ENCODE data around the gene UBE2B.
A peak's percentile ranks its signal among the peaks of the same experiment; 100 is the strongest.
"Not testable (repeated sequence)": the region's sequence is repeated elsewhere in the genome, so short reads cannot be mapped to it uniquely, and the experiment has no call there.

Gene UBE2B

GRCh38 chr5:134417707-134418106 is 46.3 kb downstream of the UBE2B start:
- H3K36me3 ChIP-seq (ENCODE audit: control insufficient read depth in 2 of 2, insufficient read depth in 1 of 2, low read length in 2 of 2) = no peaks in the 10 kb centered on the region
- H3K4me1 ChIP-seq (ENCODE audit: control insufficient read depth, insufficient read depth, low read length) = no peaks in the 10 kb centered on the region
- TF ChIP-seq ZNF555 (tag by site-specific recombination; conservative IDR thresholded peaks at IDR 0.05) (no peak), ZNF501 (tag by site-specific recombination; IDR thresholded peaks at IDR 0.05) (no peak), ZNF302 (tag by site-specific recombination; IDR thresholded peaks at IDR 0.05; ENCODE audit: low read depth) (no peak), ZNF664 (tag by site-specific recombination; IDR thresholded peaks at IDR 0.05) (peak; percentile 67; the same call in 1 of the 2 replicates), ZSCAN23 (tag by site-specific recombination; IDR thresholded peaks at IDR 0.05) (no peak)
- TF ChIP-seq, protein P1, sequence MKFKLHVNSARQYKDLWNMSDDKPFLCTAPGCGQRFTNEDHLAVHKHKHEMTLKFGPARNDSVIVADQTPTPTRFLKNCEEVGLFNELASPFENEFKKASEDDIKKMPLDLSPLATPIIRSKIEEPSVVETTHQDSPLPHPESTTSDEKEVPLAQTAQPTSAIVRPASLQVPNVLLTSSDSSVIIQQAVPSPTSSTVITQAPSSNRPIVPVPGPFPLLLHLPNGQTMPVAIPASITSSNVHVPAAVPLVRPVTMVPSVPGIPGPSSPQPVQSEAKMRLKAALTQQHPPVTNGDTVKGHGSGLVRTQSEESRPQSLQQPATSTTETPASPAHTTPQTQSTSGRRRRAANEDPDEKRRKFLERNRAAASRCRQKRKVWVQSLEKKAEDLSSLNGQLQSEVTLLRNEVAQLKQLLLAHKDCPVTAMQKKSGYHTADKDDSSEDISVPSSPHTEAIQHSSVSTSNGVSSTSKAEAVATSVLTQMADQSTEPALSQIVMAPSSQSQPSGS (tag by site-specific recombination; IDR thresholded peaks at IDR 0.05; ENCODE audit: low read depth) = no peak
- H3K9me3 ChIP-seq (ENCODE audit: control insufficient read depth, insufficient read depth, low read depth, low read length) = no peaks in the 10 kb centered on the region
- no peak overlapping the region for H3K4me3 ChIP-seq (ENCODE audit: low read depth, low read length)
- CTCF ChIA-PET = interaction anchor here (0.7 to 1.0 kb wide), 3 partner anchors 15 to 161 kb away, joined by 4 to 5 read pairs (median 4); no protein-coding TSS in a partner anchor
- POLR2A ChIA-PET = no interaction called here
- H3K27ac ChIP-seq (ENCODE audit: extremely low read depth, low read depth, low read length) = no peak overlapping the region

DNA sequence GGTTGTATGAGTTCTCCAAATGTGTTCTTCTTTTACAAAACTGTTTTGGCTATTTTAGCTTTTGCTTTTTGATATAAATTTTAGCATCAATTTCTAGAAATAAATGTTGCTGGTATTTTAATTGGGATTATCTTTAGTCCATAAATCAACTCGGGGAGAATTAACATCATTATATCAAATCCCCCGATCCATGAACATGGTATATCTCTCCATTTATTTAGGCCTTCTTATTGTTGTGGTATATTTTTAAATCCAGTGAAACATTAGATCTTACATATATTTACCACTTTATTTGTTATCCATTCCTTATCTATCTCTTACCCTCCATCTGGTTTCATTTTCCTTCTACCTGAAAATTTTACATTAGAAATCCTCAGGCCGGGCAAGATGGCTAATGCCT is 47.6 kb downstream of the UBE2B start:
- Histone ChIP-seq H3K36me3 (ENCODE audit: control insufficient read depth in 2 of 2, insufficient read depth in 1 of 2, low read length in 2 of 2) (no peaks in the 10 kb centered on the region), H3K9me3 (ENCODE audit: control insufficient read depth, insufficient read depth, low read depth, low read length) (no peaks in the 10 kb centered on the region), H3K4me3 (ENCODE audit: low read depth, low read length) (no peak overlapping the region), H3K4me1 (ENCODE audit: control insufficient read depth, insufficient read depth, low read length) (no peaks in the 10 kb centered on the region), H3K27ac (ENCODE audit: extremely low read depth, low read depth, low read length) (no peak overlapping the region)
- ChIA-PET POLR2A (interaction anchor here (0.6 kb wide), 1 partner anchor 64 kb away, joined by 4 read pairs; no protein-coding TSS in a partner anchor), CTCF (no interaction called here)
- no peak for TF ChIP-seq ZNF785 (tag by site-specific recombination; IDR thresholded peaks at IDR 0.05)
- no peak for TF ChIP-seq BCL11A (tag by site-specific recombination; IDR thresholded peaks at IDR 0.05; ENCODE audit: low read depth)
- TF ChIP-seq ZNF248 (tag by site-specific recombination; IDR thresholded peaks at IDR 0.05) = peak; percentile 97
- TF ChIP-seq, protein P2, sequence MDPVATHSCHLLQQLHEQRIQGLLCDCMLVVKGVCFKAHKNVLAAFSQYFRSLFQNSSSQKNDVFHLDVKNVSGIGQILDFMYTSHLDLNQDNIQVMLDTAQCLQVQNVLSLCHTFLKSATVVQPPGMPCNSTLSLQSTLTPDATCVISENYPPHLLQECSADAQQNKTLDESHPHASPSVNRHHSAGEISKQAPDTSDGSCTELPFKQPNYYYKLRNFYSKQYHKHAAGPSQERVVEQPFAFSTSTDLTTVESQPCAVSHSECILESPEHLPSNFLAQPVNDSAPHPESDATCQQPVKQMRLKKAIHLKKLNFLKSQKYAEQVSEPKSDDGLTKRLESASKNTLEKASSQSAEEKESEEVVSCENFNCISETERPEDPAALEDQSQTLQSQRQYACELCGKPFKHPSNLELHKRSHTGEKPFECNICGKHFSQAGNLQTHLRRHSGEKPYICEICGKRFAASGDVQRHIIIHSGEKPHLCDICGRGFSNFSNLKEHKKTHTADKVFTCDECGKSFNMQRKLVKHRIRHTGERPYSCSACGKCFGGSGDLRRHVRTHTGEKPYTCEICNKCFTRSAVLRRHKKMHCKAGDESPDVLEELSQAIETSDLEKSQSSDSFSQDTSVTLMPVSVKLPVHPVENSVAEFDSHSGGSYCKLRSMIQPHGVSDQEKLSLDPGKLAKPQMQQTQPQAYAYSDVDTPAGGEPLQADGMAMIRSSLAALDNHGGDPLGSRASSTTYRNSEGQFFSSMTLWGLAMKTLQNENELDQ (tag by site-specific recombination; IDR thresholded peaks at IDR 0.05; ENCODE audit: low read depth) = no peak
- TF ChIP-seq ZNF324 (tag by site-specific recombination; IDR thresholded peaks at IDR 0.05) = no peak
- TF ChIP-seq ZNF571 (tag by site-specific recombination; IDR thresholded peaks at IDR 0.05) = no peak
- TF ChIP-seq, protein P3, sequence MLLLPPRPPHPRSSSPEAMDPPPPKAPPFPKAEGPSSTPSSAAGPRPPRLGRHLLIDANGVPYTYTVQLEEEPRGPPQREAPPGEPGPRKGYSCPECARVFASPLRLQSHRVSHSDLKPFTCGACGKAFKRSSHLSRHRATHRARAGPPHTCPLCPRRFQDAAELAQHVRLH (tag by site-specific recombination; IDR thresholded peaks at IDR 0.05) = no peak
- TF ChIP-seq, protein P4, sequence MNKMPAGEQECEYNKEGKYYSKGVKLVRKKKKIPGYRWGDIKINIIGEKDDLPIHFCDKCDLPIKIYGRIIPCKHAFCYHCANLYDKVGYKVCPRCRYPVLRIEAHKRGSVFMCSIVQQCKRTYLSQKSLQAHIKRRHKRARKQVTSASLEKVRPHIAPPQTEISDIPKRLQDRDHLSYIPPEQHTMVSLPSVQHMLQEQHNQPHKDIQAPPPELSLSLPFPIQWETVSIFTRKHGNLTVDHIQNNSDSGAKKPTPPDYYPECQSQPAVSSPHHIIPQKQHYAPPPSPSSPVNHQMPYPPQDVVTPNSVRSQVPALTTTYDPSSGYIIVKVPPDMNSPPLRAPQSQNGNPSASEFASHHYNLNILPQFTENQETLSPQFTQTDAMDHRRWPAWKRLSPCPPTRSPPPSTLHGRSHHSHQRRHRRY (tag by site-specific recombination; IDR thresholded peaks at IDR 0.05) = no peak
- TF ChIP-seq, protein P5, sequence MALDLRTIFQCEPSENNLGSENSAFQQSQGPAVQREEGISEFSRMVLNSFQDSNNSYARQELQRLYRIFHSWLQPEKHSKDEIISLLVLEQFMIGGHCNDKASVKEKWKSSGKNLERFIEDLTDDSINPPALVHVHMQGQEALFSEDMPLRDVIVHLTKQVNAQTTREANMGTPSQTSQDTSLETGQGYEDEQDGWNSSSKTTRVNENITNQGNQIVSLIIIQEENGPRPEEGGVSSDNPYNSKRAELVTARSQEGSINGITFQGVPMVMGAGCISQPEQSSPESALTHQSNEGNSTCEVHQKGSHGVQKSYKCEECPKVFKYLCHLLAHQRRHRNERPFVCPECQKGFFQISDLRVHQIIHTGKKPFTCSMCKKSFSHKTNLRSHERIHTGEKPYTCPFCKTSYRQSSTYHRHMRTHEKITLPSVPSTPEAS (tag by site-specific recombination; IDR thresholded peaks at IDR 0.05) = no peak
- TF ChIP-seq SETDB1 (IDR thresholded peaks at IDR 0.05; ENCODE audit: insufficient read length, low read length) = peak; percentile 31

DNA sequence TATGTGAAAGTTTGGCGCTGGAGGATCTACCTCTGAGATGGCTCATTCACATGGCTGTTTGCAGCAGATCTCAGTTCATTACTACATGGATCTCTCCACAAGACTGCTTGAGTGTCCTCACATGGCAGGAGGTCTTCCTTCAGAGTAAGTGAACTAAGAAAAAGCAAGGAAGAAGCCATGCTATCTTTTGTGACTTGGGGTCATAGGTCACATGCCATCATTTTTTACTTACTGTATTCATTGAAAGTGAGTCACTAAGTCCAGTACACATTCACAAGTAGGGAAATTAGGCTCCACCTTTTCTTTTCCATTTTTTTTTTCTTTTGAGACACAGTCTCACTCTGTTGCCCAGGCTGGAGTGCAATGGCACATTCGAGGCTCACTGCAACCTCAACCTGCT is 49.0 kb downstream of the UBE2B start:
- Histone ChIP-seq H3K36me3 (ENCODE audit: control insufficient read depth in 2 of 2, insufficient read depth in 1 of 2, low read length in 2 of 2) (no peaks in the 10 kb centered on the region), H3K4me1 (ENCODE audit: control insufficient read depth, insufficient read depth, low read length) (no peaks in the 10 kb centered on the region), H3K4me3 (ENCODE audit: low read depth, low read length) (no peak overlapping the region), H3K27ac (ENCODE audit: extremely low read depth, low read depth, low read length) (no peak overlapping the region), H3K9me3 (ENCODE audit: control insufficient read depth, insufficient read depth, low read depth, low read length) (no peaks in the 10 kb centered on the region)
- ChIA-PET POLR2A (no interaction called here), CTCF (no interaction called here)
- TF ChIP-seq PRDM1 (tag by site-specific recombination; IDR thresholded peaks at IDR 0.05) = peak; percentile 35; the same call in 1 of the 2 replicates
- TF ChIP-seq HOXA7 (CRISPR knock-in tag; IDR thresholded peaks at IDR 0.05; ENCODE audit: borderline replicate concordance) = no peak

DNA sequence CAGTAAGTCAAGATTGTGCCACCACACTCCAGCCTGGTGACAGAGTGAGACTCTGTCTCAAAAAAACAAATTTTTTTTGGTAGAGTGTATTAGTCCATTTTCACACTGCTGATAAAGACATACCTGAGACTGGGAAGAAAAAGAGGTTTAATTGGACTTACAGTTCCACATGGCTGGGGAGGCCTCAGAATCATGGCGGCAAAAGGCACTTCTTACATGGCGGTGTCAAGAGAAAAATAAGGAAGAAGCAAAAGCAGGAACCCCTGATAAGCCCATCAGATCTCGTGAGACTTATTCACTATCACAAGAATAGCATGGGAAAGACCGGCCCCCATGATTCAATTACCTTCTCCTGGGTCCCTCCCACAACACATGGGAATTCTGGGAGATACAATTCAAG is 49.7 kb downstream of the UBE2B start:
- H3K36me3 ChIP-seq (ENCODE audit: control insufficient read depth in 2 of 2, insufficient read depth in 1 of 2, low read length in 2 of 2); H3K27ac ChIP-seq (ENCODE audit: extremely low read depth, low read depth, low read length); CTCF ChIA-PET; H3K4me1 ChIP-seq (ENCODE audit: control insufficient read depth, insufficient read depth, low read length); H3K4me3 ChIP-seq (ENCODE audit: low read depth, low read length); H3K9me3 ChIP-seq (ENCODE audit: control insufficient read depth, insufficient read depth, low read depth, low read length); POLR2A ChIA-PET: not testable (repeated sequence)

Measured in HEK293 (cell line).